Neutrophil (primary cell): ENCODE results near the gene PCDHA12.
"Not testable (repeated sequence)": the region's sequence is repeated elsewhere in the genome, so short reads cannot be mapped to it uniquely, and the experiment has no call there.

Experiments
- H3K27ac ChIP-seq: fragments of 200-600 bp; sonication (generic); 2 replicates; pipeline ENCODE4 v1.5.1; 2016; ENCODE audit warnings: mild to moderate bottlenecking, moderate library complexity
- H3K27me3 ChIP-seq: fragments of 200-600 bp; sonication (generic); 2 replicates; pipeline ENCODE4 v1.6.0; 2016; ENCODE audit warnings: mild to moderate bottlenecking
- H3K36me3 ChIP-seq: fragments of 200-600 bp; sonication (generic); 2 replicates; pipeline ENCODE4 v1.5.1; 2017
- H3K4me1 ChIP-seq, 2 experiments: fragments of 200-600 bp in 1 of 2; sonication (generic) in 1 of 2; 1 replicate in 1 of 2; 2 replicates in 1 of 2; pipeline versions ENCODE4 v1.5.1 to v1.6.1; 2013 to 2016; ENCODE audit warnings: low read depth in 1 of 2, low read length in 1 of 2, mild to moderate bottlenecking in 1 of 2, moderate library complexity in 1 of 2; ENCODE audit not compliant: control insufficient read depth in 1 of 2, insufficient read depth in 1 of 2
- H3K4me3 ChIP-seq, 2 experiments: fragments of 200-600 bp in 1 of 2; sonication (generic) in 1 of 2; 1 replicate in 1 of 2; 2 replicates in 1 of 2; pipeline ENCODE4 v1.5.1; 2013 to 2016; ENCODE audit warnings: low read depth in 1 of 2, low read length in 1 of 2, mild to moderate bottlenecking in 1 of 2, moderate library complexity in 1 of 2
- H3K9me3 ChIP-seq: fragments of 200-600 bp; sonication (generic); 2 replicates; pipeline ENCODE4 v1.5.1; 2016
- CTCF ChIP-seq: fragments of 200-600 bp; sonication (generic); IDR thresholded peaks from 2 replicates; pipeline ENCODE4 v1.5.1; 2016; ENCODE audit warnings: antibody characterized with exemption

The PCDHA12 gene

GRCh38 chr5:140875085-140876065 is at the start of gene PCDHA12:
Gene PCDHA12, plus strand, starts transcription at chr5:140875308. Its CDS starts 165 bp downstream, at chr5:140875473.
- H3K27ac ChIP-seq: no peak within 1 kb of the TSS
- H3K36me3 ChIP-seq: no peaks in the 10 kb centered on the region
- H3K9me3 ChIP-seq: peaks cover 35% of the 10 kb centered on the region
- H3K4me3 ChIP-seq: no peak within 1 kb of the TSS
- TF ChIP-seq CTCF: no peak
- H3K27me3 ChIP-seq: peaks cover 51% of the 10 kb centered on the region
- H3K4me1 ChIP-seq: no peaks in the 10 kb centered on the region

GRCh38 chr5:140827704-140828361 is 47.3 kb upstream of the PCDHA12 start, which contains the start of gene PCDHA6:
Gene PCDHA6, plus strand, starts transcription at chr5:140827960. Its CDS starts 132 bp downstream, at chr5:140828092.
- peaks cover 22% of the 10 kb centered on the region for H3K9me3 ChIP-seq
- H3K4me3 ChIP-seq: no peak within 1 kb of the TSS
- TF ChIP-seq CTCF: no peak

GRCh38 chr5:140828362-140828737 is 46.8 kb upstream of the PCDHA12 start:
- H3K27ac ChIP-seq: no peak overlapping the region
- no peak overlapping the region for H3K4me3 ChIP-seq
- no peaks in the 10 kb centered on the region for H3K4me1 ChIP-seq
- no peaks in the 10 kb centered on the region for H3K36me3 ChIP-seq
- peaks cover 29% of the 10 kb centered on the region for H3K27me3 ChIP-seq
- H3K9me3 ChIP-seq: peaks cover 21% of the 10 kb centered on the region
- no peak for TF ChIP-seq CTCF

More at GRCh38 chr5:140827704-140828361, 47.3 kb upstream of the PCDHA12 start, which contains the start of gene PCDHA6:
- Histone ChIP-seq H3K27ac (no peak within 1 kb of the TSS), H3K27me3 (peaks cover 29% of the 10 kb centered on the region), H3K4me1 (no peaks in the 10 kb centered on the region), H3K36me3 (no peaks in the 10 kb centered on the region)

GRCh38 chr5:140829511-140830501 is 45.3 kb upstream of the PCDHA12 start:
- H3K4me1 ChIP-seq, H3K4me3 ChIP-seq, H3K27ac ChIP-seq, H3K36me3 ChIP-seq: not testable (repeated sequence)
- peaks cover 36% of the 10 kb centered on the region for H3K27me3 ChIP-seq
- peaks cover 19% of the 10 kb centered on the region for H3K9me3 ChIP-seq

GRCh38 chr5:140833993-140834392 is 41.1 kb upstream of the PCDHA12 start, which contains the start of gene PCDHA7:
Gene PCDHA7, plus strand, starts transcription at chr5:140834269. Its CDS starts 115 bp downstream, at chr5:140834384.
- no peaks in the 10 kb centered on the region for H3K36me3 ChIP-seq
- no peak within 1 kb of the TSS for H3K4me3 ChIP-seq
- H3K27me3 ChIP-seq: peaks cover 33% of the 10 kb centered on the region
- H3K9me3 ChIP-seq: peaks cover 14% of the 10 kb centered on the region
- H3K27ac ChIP-seq: no peak within 1 kb of the TSS
- no peaks in the 10 kb centered on the region for H3K4me1 ChIP-seq
- TF ChIP-seq CTCF: no peak

- H3K9me3 ChIP-seq: peaks cover 14% of the 10 kb centered on the region
- H3K36me3 ChIP-seq, H3K27ac ChIP-seq, H3K4me1 ChIP-seq, H3K4me3 ChIP-seq: not testable (repeated sequence)
- peaks cover 28% of the 10 kb centered on the region for H3K27me3 ChIP-seq
These were observed 40.6 kb upstream of the PCDHA12 start for GRCh38 chr5:140834439-140835008.
